Neuron (in vitro differentiated cells): ENCODE results near the gene CRACDL.

Experiments used
- H2AFZ ChIP-seq: one replicate; pipeline ENCODE4 v1.6.1; 2013; ENCODE audit warnings: low read depth, mild to moderate bottlenecking, inconsistent platforms, low read length, moderate library complexity
- H3K27me3 ChIP-seq: one replicate; pipeline ENCODE4 v1.6.1; 2013; ENCODE audit warnings: low read length; ENCODE audit not compliant: insufficient read depth
- H3K36me3 ChIP-seq: one replicate; pipeline ENCODE4 v1.6.1; 2013; ENCODE audit warnings: low read length; ENCODE audit not compliant: insufficient read depth
- H3K4me1 ChIP-seq: one replicate; pipeline ENCODE4 v1.6.1; 2013; ENCODE audit warnings: low read length; ENCODE audit not compliant: insufficient read depth
- H3K4me3 ChIP-seq: 2 replicates; pipeline ENCODE4 v1.5.1; 2013; ENCODE audit warnings: mild to moderate bottlenecking, low read length, moderate library complexity
- H3K9me3 ChIP-seq: one replicate; pipeline ENCODE4 v1.6.1; 2013; ENCODE audit warnings: low read length

CRACDL gene

GRCh38 chr2:98750593-98751282 lies 185.3 kb downstream of the CRACDL start:
- H3K27me3 ChIP-seq: peaks cover 3% of the 10 kb centered on the region
- H3K36me3 ChIP-seq: no peaks in the 10 kb centered on the region
- H2AFZ ChIP-seq: no peak overlapping the region

GRCh38 chr2:98749066-98749450 lies 187.0 kb downstream of the CRACDL start:
- H3K36me3 ChIP-seq: no peaks in the 10 kb centered on the region
- H3K27me3 ChIP-seq: peaks cover 3% of the 10 kb centered on the region
- no peak overlapping the region for H3K4me3 ChIP-seq
- H3K4me1 ChIP-seq: no peaks in the 10 kb centered on the region
- no peaks in the 10 kb centered on the region for H3K9me3 ChIP-seq
- no peak overlapping the region for H2AFZ ChIP-seq

More at GRCh38 chr2:98750593-98751282, 185.3 kb downstream of the CRACDL start:
- Histone ChIP-seq H3K9me3 (no peaks in the 10 kb centered on the region), H3K4me3 (no peak overlapping the region), H3K4me1 (no peaks in the 10 kb centered on the region)

GRCh38 chr2:98748292-98749065 lies 187.5 kb downstream of the CRACDL start:
- no peaks in the 10 kb centered on the region for H3K36me3 ChIP-seq
- H3K4me3 ChIP-seq: no peak overlapping the region
- H3K9me3 ChIP-seq: no peaks in the 10 kb centered on the region
- H3K4me1 ChIP-seq: no peaks in the 10 kb centered on the region
- H3K27me3 ChIP-seq: peaks cover 3% of the 10 kb centered on the region
- no peak overlapping the region for H2AFZ ChIP-seq

GRCh38 chr2:98747888-98748287 lies 188.1 kb downstream of the CRACDL start:
- Histone ChIP-seq H3K27me3 (peaks cover 3% of the 10 kb centered on the region), H3K4me1 (no peaks in the 10 kb centered on the region), H3K4me3 (no peak overlapping the region), H3K9me3 (no peaks in the 10 kb centered on the region), H3K36me3 (no peaks in the 10 kb centered on the region), H2AFZ (no peak overlapping the region)

- Histone ChIP-seq H3K4me1 (no peaks in the 10 kb centered on the region), H3K9me3 (no peaks in the 10 kb centered on the region), H3K27me3 (peaks cover 3% of the 10 kb centered on the region), H3K4me3 (no peak overlapping the region), H2AFZ (no peak overlapping the region), H3K36me3 (no peaks in the 10 kb centered on the region)
Observed at GRCh38 chr2:98746426-98746825, 189.6 kb downstream of the CRACDL start.

- Histone ChIP-seq H3K4me1 (no peaks in the 10 kb centered on the region), H3K4me3 (no peak overlapping the region), H3K9me3 (no peaks in the 10 kb centered on the region), H3K27me3 (peaks cover 6% of the 10 kb centered on the region), H3K36me3 (no peaks in the 10 kb centered on the region), H2AFZ (no peak overlapping the region)
Observed at GRCh38 chr2:98744595-98744994, 191.4 kb downstream of the CRACDL start.
